ENCODE data around the gene HPS1.
A peak's percentile ranks its signal among the peaks of the same experiment; 100 is the strongest.

Gene HPS1

GRCh38 chr10:98446661-98447221 lies at the start of gene HPS1:
Gene HPS1, minus strand, starts transcription at chr10:98446935. Its CDS starts 3,695 bp downstream, at chr10:98443240.
- no peak for DNase-seq

DNA sequence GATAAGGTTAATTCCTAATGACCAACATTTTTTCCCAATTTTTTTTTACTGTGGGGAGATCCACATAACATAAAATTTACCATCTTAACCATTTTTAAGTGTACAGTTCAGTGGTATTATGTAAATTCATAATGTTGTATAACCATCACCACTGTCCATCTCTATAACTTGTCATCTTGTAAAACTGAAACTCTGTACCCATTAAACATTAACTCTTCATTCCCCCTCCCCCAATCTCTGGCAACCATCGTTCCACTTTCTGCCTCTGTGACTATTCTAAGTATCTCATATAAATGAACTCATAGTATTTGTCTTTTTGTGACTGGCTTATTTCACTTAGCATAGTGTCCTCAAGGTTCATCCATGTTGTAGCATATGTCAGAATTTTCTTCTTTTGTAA lies 46.0 kb upstream of the HPS1 start:
- DNase-seq = no peak

DNA sequence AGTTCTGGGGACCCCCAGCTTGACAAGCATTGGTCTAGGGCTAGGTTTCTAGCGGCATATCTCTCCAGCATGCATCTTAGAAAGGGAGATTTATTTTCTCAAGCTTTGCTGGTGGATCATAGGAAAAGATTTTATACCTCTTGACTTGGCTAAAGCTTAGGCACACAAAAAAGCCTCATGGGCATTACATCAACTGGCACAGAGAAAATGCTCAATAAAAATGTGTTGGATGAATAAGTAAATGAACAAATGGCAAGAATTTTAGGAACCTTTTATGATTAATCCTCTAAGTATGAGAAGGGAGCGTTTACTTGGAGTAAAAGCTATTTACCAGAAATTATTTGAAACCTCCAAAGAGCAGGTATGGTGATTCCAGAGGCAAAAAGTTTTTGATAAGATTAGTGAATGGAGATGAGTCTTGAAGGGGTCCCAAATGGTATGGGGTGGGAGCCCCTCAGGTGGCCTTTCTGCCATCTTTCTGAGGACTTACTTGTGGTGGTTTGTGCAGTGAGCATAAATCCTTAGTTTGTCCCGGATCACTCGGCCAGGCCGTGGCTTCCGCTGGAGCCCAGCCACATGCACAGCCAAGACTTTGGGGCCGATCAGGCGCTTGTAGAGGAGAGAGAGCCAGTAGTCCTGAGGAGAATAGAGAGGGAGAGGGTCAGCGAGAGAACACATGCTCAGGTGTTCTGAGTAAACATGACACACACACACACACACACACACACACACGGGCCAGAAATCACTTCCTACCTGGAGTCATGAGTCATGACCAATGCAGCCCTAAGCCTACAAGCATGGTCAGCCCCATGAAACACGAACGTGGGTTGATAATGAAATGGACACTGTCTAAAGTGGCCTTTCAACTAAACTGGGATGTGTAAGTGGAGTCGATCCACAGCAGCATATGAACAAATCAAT lies 43.1 kb upstream of the HPS1 start:
- DNase-seq = no peak

DNA sequence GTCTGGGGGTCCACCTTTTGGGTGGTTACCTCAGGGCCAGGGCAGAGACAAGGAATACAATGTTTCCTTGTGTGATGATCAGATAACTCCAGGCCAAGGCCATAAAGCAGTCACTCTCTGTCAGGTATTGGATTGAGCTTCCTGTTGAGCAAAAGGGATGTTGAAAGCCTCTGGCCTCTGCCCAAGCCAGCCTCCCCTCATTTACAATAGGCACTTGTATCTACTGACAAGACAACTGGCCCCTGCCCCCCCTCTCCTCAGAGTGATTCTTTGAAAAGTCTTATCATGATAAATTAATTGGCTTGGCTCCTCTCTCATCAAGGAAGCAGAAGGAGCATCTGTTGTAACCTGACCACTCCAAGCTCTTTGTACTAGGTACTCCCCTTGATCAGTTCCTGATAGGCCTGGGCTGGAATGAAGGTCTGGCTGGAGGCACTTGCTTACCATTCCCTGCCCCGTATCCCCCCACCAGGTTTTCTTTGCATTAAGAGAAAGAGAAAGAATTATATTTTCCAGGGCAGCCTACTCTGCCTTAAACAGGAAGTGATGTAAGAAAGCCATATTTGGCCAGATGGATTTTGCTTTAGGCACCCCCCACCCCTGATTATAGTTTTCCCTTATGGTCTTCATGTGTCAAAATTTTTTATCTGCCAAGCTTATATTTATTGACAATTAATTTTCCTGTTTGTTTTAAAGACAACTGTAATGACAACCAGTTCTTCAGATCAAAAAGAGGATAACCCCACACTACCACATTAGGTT lies 42.1 kb upstream of the HPS1 start:
- peak; percentile 6 for DNase-seq

- DNase-seq = no peak
Observed at GRCh38 chr10:98487649-98488048, 40.9 kb upstream of the HPS1 start.

- no peak for DNase-seq
Observed at GRCh38 chr10:98486421-98486820, 39.7 kb upstream of the HPS1 start.

- DNase-seq = no peak
Observed at GRCh38 chr10:98485959-98486358, 39.2 kb upstream of the HPS1 start.

DNA sequence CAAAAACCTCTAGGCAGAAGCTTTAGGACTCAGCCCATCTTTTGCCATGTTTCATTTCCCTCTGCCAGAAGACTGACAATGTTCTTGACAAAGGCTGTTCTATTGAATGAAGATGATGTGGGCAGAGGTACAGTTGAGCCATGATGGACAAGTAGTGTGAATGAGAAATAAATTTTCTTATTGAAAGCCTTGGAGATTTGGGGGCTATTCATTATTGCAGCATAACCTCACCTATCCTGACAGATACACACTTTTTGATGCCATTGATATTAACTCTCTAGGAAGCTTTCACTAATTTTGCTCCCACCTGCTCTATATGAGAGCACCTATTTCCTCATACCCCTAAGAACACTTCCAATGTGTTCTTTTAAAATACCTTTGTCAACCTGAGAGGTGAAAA lies 36.9 kb upstream of the HPS1 start:
- DNase-seq = no peak

DNA sequence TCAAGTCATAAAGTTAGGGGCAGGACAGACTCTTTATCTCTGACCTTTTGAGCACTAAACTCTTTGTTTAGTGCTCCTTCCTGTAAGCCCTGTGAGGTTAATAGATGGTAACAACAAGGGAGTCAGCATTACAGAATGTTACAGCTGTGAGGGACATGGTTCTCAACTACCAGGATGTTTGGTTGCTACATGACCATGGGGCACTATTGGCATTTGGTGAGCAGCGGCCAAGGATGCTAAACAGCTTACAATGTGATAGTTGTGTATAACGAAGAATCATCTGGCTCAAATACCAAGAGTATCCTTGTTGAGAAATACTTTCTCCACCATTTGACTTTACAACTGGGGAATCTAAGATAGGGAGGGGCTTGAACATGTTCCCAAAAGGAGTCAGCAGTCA lies 35.4 kb upstream of the HPS1 start:
- DNase-seq = no peak

DNA sequence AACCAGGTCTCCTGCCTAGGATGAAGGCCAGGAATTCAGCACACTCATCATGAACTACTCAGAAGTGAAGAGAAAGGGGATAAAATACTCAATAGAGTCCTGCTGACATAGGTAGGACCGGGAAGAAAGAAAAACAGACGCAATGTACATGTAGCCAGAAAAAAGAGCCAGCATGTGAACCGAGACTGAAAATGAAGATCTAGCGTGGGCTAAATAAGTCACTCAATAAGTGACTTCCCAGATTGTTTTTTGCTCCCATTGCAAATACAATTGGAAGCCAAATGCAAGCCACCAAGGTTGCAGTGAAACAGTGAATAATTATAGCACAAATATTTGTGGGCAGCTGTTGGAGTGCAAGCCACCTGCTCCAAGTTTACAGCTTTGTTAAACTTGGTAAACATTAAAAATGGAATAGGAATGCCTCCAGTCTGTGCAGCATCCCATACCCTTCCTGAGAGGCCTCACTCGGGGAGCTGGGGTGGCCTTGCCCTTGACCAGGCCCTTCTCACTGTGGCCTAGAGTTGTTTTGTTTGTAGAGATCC lies 34.7 kb upstream of the HPS1 start:
- DNase-seq = no peak

DNA sequence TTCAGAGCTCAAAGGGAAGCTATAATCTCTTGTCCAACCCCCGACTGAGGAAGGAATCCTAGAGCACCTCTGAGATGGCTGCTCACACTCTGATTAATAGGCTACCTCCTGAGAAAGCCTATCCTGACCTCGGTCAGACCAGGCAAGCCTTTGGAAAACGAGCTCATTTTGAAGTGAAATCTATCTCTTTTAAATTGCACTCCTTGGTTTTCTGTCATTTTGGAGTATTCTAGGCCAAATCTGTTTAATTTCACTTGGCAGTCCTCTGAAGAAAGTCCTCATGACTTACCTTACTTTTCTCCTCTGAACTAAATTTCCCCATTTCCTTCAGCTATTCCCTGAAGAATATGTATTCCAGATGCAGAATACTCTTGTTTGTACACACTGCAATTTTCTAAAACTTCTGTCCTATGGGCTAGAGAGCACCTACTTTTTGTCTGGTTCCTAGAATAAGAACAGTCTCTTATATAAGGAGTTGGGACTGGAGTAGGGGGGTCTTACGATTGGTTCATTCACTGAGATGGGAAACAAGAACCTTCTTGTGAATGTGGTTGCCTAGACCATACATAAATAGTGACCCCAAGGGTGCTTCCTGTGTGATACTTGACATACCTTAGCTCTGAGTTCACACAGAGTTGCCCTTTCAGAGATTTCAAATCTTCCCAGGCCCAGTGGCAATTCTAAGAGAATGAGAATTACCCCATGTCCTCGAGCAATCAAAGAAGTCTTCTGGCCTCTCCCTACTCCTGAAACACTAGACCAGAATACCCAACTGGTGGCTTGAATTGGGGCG lies 31.9 kb upstream of the HPS1 start:
- no peak for DNase-seq

GRCh38 chr10:98477861-98478260 lies 31.1 kb upstream of the HPS1 start:
- DNase-seq = no peak

DNA sequence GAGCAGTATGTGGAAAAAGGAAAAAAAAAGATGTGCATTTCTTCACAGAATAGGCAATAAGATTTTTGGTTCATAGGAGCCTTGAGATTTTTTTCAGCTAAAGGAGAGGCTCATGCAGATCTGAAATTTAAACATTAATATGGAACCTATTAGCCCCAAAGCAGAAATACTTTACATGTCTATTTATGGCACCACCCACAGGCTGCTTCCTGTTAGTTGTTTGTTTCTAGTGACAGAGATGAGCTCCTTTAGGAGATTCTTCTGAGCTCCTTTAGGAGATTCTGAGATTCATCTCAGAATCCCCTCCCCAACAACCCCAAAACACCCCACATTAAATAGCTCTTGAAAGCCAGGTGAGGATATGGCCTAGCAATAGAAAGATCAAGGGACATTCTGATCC lies 27.9 kb upstream of the HPS1 start:
- no peak for DNase-seq

DNA sequence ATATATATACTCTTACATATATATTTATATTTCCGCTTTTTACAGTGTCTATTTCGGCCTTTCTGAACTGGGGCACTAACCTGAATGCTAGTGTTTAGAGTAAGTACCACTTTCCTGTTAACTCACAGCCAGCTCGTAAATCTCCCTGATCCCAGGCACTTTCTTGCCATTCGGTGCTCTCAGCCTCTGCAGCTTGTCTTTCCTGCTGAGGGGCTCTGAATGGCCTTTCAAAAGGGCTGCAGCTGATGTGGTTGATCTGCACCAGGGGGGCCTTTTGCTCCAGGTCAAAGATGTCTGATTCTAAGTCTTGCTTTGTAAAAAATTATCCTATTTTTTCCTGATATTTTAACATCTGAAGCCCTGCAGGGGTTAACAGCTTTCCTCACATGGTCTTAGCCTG lies 25.5 kb upstream of the HPS1 start:
- no peak for DNase-seq

DNA sequence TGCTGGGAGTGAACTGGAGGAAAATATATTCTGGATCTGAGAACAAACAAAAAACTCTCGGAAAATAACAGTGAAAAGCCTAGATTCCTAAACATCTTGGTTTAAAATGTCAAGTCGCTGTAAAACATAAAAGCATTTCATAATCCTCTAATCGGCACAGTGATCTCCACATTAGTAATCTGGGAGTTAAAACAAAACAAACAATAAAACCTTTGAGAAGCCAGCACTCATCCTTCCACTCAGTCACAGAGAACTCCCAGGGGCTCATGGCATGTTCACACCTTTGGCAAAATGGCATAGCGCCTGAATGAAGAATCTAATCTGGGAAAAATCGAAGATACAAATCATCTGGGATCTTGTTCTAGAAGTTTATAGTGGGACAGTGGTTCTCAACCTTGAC lies 24.1 kb upstream of the HPS1 start:
- DNase-seq = no peak

DNA sequence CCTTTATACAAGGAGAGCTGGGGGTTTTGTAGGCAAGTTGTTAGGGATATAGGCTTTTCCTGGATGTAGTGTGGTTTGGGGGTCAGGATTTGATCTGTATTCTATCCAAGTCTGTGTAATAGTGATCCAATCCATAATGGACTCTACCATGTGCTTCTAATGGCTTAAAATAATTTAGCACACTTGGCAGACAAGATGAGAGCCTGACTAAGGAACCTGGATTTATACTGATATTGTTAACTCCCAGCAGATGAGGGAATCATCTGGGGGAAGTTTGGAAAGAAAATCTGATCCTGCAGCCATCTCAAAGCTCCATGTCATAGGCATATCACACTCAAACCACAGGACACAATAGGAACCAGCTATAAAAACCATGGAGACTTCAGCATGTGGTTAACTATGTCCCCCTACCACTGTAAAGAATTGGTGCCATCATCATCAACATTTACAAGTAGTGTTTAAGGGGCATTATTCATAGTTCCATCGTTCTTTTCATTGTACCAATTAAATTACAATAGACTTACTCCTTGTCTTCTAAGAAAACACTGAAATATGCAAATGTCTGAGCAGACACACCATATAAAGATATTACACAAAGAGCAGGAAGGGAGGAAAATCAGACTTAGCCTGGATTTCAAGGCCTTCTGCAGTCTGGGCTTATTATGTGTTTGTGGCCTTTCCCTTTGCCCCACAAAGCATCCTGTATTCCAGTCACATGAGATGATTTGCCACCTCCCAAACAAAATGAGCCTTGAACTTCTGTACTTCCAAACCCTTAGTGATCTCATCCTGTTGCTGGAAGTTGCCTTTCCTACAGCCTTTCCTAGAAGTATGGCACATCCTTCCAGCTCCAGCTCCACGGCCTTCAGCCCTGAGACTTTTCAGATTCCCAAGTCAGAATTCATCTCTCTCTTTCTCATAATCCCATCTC lies 22.5 kb upstream of the HPS1 start:
- no peak for DNase-seq

DNA sequence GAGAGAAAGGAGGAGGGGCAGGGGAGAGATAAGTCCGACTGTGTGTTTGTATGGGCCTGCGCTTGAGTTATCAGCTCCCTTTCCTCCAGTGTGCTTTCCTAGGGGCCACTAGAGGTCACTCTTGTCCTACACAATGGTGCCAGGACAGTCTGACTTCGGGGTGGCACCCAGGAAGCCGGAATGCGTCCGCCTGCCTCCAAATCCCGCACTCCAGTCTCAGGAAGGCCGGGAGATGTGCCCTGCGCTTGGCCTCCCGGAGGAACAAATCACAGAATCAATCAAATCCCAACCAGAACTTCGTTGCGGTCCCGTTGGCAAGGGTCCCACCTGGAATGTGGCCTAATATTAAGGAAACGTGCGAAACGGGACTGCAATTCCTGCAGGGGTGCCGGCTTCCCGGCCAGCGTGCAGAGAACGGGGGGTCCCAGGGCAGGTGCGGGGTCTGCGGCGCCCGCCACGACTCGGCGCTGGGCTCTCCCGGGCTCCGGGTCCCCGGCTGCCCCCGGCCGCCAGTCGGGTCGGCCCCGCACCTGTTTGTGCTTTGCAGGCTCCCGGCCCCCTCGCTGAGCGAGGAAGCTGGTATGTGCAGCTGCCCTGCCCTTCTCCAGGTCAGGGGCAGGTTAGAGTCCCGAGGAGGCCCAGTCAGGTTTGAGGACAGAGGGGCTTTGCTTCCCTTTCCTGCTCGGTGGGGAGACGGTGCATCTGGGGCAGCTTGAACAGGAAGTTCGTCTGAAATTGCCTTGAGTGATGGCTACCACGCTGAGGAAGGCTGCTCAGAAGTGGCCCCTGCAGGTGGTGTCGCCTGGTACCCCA lies 21.0 kb upstream of the HPS1 start:
- DNase-seq = peak; percentile 0

GRCh38 chr10:98466861-98467505 lies 20.2 kb upstream of the HPS1 start:
- no peak for DNase-seq

GRCh38 chr10:98465866-98466265 lies 19.1 kb upstream of the HPS1 start:
- DNase-seq = no peak
